T-helper 1 cell (primary cell): ENCODE measurements around the gene TBC1D3C.
"Not testable (repeated sequence)": the region's sequence is repeated elsewhere in the genome, so short reads cannot be mapped to it uniquely, and the experiment has no call there.

Experiments used
- DNase-seq, 5 donors: peaks; one replicate each; pipeline ENCODE4 v3.0.0-alpha.2; 2012 to 2020
- total RNA-seq, 4 donors: gene quantifications; one replicate each; lab custom pipeline; 2026; lab: John Stamatoyannopoulos, UW

Gene TBC1D3C
- 0 to 0.08 (median 0) reads per million in 4 donors for total RNA-seq

DNA sequence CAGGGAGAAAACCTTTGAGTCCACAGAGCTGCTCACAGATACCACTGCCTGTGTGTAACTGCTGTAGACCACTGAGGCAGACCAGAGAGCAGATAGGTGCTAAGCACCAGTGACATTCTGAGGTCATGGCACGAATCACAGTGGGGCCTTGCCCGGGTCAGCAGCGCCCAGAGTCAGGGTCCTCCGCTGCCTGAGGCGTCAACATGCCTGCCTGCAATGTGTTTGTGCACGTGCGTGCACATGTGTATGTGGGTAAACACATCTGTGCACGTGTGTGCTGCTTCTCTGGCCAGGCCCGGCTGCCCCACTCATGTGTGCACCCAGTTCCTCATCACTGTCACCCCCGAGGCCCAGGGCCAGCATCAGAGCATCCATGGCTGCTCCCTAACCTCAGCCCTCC, at the start of gene TBC1D3C:
TSS of gene TBC1D3C (minus strand) at position 101 of the 400 bp plus-strand sequence. CDS start 1,568 bp downstream, outside the sequence.
- DNase-seq: not testable (repeated sequence)

DNA sequence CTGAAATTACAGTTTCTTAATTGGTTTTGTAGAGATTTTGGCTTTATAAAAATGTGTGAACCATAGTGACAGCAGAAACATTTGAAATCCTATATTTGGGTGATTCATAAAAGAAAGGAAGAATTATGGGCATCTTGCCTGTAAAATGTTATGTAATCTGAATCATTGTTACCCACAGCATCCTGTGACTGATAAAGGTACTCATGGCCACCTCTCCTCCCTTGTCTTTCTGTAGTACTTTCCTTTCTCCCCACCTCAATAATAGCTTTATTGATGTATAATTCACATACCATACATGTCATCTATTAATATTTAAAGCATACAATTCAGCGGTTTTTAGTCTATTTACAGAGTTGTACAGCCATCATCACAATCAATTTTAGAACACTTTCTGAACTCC, 30.8 kb upstream of the TBC1D3C start:
- DNase-seq: not testable (repeated sequence)

DNA sequence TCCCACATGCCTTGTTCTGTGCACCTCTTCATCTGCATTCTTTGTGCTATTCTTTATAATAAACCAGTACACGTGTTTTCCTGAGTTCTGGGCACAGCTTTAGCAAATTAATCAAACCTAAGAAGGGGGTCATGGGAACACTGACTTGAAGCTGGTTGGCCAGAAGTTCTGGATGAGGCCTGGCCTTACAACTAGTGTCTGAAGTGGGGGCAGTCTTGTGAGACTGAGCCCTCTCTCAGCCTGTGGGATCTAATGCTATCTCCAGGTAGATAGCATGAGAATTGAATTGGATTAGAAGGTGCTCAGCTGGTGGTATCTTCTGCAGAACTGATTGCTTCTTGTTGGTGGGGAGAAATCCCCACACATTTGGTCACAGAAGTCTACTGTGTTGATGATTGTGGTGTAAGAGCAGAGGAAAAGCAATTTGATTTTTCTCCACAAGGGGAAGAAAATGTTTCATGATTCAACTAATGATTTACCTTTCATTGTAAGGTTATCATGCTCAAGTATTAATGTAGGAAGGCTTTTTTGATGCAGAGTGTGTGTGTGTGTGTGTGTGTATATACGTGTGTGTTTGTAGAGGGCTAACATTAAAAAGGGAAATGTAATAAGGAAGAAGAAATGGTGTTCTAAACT, 25.7 kb upstream of the TBC1D3C start:
- DNase-seq: not testable (repeated sequence)

DNA sequence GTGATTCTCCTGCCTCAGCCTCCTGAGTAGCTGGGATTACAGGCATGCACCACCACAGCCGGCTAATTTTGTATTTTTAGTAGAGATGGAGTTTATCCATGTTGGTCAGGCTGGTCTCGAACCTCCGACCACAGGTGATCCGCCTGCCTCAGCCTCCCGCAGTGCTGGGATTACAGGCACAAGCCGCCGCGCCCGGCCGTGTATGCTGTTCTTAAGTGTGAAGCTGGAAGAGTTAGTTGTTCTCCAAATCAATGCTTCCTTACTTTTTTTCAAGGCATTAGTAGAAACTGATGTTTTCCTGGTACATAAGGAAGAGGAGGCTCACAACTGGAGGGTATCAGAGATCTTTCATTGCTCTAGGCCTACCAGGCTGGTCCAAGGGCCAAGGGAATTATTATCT, 19.7 kb upstream of the TBC1D3C start:
- DNase-seq: not testable (repeated sequence)

DNA sequence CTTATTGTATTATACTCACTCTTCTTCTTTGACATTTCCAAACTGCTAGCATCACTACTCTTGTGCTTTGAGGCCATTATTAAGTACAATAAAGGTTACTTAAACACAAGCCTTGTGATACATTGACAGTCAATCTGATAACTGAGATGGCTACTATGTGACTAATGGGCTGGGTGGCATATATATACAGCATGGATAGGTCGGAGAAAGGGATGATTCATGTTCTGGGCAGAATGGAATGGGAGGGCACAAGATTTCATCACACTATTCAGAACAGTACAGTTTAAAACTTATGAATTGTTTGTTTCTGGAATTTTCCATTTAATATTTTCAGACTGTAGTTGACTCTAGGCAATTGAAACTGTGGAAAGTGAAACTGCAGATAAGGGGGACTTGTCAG, 18.9 kb upstream of the TBC1D3C start:
- DNase-seq: not testable (repeated sequence)
